Measurements from ENCODE around the gene USB1. TPM values are rescaled to one million over a fixed set of nuclear protein-coding genes. Genes with fewer than 3 reads are reported as not detected.
"Not testable (repeated sequence)": the region's sequence is repeated elsewhere in the genome, so short reads cannot be mapped to it uniquely, and the experiment has no call there.

USB1 gene
- total RNA-seq, 1 donor from 2014 or later, result 39.7 TPM

DNA sequence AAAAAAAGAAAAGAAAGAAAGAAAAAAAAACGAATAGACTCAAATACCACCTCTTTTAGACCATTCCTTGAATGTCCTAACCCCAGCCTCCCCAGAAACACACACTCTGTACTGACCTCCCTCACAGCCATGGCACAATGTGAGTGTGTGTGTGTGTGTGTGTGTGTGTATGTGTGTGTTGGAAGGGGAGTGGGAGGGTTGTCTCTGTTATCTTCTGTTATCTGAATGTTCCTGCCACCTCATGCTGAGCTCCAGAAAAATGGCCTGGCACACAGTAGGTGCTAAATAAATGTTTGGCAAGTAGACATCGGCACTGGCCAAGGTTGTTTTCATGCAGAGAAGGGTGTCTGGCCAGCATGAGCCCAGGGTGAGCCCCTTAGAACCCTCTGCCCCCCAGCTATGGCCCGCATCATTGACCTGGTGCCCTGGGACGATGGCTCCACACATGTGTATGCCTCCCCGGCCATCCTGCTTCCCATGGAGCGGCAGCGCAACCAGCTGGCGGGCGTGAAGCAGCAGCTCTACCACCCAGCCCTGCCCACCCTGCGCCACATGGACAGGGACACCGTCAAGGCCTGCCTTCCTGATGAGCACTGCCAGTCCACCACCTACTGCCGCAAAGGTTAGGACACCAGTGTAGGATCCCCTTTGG lies 23.7 kb upstream of the USB1 start:
- no peak for DNase-seq (ENCODE audit: extremely low spot score, unreplicated experiment)
- H3K27ac Mint-ChIP-seq, result no peak overlapping the region
- no peak for TF ChIP-seq CTCF (conservative IDR thresholded peaks at IDR 0.05)
- H3K4me1 Mint-ChIP-seq (ENCODE audit: unreplicated experiment), result no peaks in the 10 kb centered on the region
- no peaks in the 10 kb centered on the region for H3K9me3 Mint-ChIP-seq
- no peak overlapping the region for H3K4me3 Mint-ChIP-seq
- peaks cover 8% of the 10 kb centered on the region for H3K27me3 Mint-ChIP-seq
- H3K36me3 Mint-ChIP-seq, result no peaks in the 10 kb centered on the region

DNA sequence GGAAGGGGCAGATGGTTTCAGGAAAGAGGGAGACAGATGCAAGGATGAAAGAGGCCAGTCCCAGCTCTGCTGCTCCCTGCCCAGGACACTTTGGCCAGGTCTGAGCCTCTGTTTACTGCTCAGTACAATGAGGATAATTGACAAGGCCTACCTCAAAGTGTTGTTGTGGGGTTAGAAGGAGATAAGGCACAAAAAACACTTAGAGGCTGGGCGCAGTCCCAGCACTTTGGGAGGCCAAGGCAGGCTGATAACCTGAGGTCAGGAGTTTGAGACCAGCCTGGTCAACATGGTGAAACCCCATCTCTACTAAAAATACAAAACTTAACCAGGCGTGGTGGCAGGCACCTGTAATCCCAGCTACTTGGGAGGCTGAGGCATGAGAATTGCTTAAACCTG lies 23.1 kb upstream of the USB1 start:
- H3K4me3 Mint-ChIP-seq, H3K36me3 Mint-ChIP-seq, H3K27me3 Mint-ChIP-seq: not testable (repeated sequence)

DNA sequence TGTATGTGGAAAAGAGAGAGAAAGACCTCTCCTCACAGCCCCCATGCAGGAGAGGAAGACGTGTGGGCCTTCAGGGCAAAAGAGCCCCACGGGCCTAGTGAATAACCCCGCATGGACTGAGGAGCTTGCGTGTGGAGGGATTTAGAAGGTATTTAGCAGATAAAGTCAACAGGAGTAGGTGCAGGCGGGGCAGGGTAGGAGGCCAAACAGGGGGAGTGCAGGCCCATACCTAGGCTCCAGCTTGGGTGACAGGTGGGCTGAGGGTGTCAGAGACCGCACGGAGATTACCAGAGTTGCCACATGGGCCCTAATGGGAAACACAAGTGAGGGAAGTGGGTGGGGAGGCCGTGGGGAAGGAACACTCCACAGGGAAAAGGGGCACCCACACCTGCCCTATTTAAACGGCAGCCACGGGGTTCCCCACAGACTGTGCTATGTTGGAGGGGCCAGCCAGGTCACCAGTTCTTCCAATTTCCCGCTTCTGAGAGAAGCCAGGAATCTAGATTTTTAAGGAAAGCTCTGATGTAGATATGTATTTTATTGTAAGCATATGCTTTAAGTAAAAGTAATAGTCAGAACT lies 22.1 kb upstream of the USB1 start:
- Mint-ChIP-seq H3K4me1 (ENCODE audit: unreplicated experiment) (no peaks in the 10 kb centered on the region), H3K9me3 (no peaks in the 10 kb centered on the region), H3K4me3 (no peak overlapping the region), H3K36me3 (no peaks in the 10 kb centered on the region), H3K27ac (no peak overlapping the region), H3K27me3 (peaks cover 5% of the 10 kb centered on the region)
- TF ChIP-seq CTCF (conservative IDR thresholded peaks at IDR 0.05), result no peak
- no peak for DNase-seq (ENCODE audit: extremely low spot score, unreplicated experiment)

More for the DNA sequence above, 23.1 kb upstream of the USB1 start:
- not testable (repeated sequence) for H3K27ac Mint-ChIP-seq; DNase-seq (ENCODE audit: extremely low spot score, unreplicated experiment); H3K4me1 Mint-ChIP-seq (ENCODE audit: unreplicated experiment); H3K9me3 Mint-ChIP-seq

GRCh38 chr16:57981636-57982035 lies 19.6 kb upstream of the USB1 start:
- Mint-ChIP-seq H3K36me3 (no peaks in the 10 kb centered on the region), H3K9me3 (no peaks in the 10 kb centered on the region), H3K27ac (no peak overlapping the region), H3K4me1 (ENCODE audit: unreplicated experiment) (no peaks in the 10 kb centered on the region), H3K27me3 (peaks cover 20% of the 10 kb centered on the region), H3K4me3 (no peak overlapping the region)
- DNase-seq (ENCODE audit: extremely low spot score, unreplicated experiment), result no peak
- TF ChIP-seq CTCF (conservative IDR thresholded peaks at IDR 0.05), result no peak

DNA sequence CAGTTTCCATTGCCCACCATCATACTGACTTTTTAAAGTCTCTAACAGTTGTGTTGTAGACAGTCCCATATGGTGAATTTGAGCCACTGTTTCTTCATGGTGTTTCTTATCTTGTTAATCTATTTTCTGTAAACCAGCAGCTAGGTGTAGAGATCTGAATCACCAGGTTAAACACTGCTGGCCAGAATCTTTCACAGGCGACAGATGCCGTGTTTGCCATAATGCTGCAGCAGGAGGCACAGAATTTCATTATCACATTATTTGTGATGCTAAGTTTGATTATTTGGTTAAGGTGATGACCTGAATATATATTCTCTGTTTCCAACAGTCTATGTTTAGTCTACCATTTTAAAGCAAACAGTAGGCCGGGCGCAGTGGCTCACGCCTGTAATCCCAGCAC lies 18.8 kb upstream of the USB1 start:
- DNase-seq (ENCODE audit: extremely low spot score, unreplicated experiment), result no peak
- H3K4me3 Mint-ChIP-seq, result no peak overlapping the region
- no peaks in the 10 kb centered on the region for H3K36me3 Mint-ChIP-seq
- TF ChIP-seq CTCF (conservative IDR thresholded peaks at IDR 0.05), result no peak
- H3K4me1 Mint-ChIP-seq (ENCODE audit: unreplicated experiment), result no peaks in the 10 kb centered on the region
- H3K27me3 Mint-ChIP-seq, result peaks cover 28% of the 10 kb centered on the region
- H3K27ac Mint-ChIP-seq, result no peak overlapping the region
- no peaks in the 10 kb centered on the region for H3K9me3 Mint-ChIP-seq

DNA sequence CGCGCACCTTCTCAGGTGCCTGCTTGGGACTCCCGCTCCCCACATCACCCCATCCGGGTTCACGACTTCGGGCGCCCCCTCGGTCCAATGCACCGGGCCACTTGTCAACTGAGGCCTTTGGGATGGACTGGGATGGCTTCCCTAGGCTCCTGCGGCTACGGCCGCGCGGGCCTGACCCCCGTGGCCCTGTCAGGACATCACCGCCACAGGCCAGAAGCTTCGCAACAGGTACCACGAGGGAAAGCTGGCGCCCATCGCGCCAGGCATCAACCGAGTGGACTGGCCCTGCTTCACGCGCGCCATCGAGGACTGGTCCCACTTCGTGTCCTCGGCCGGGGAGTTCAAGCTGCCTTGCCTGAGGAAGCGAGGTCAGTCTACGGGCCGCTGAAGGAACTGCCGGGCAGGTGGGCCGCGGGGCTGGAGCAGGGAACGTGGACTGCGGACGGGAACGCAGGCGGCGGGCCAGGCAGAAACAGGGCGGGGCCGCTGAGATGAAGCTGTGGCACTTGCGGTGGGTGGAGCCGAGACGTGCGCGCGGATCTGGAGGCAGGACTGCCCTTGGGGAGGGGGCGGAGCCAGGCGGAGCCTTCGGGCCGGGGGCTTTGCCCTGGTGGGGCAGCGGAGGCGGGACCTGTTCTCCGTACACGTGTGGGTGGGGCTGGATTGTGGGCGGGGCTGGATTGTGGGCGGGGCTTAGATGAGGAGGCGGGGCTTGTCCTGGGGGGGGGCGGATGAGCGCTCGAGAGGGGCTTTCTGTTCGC lies 16.6 kb upstream of the USB1 start:
- H3K27ac Mint-ChIP-seq, result no peak overlapping the region
- DNase-seq (ENCODE audit: extremely low spot score, unreplicated experiment), result peak; percentile 96
- no peaks in the 10 kb centered on the region for H3K36me3 Mint-ChIP-seq
- H3K4me3 Mint-ChIP-seq, result peak overlapping the region; percentile 93
- H3K27me3 Mint-ChIP-seq, result peaks cover 36% of the 10 kb centered on the region
- H3K4me1 Mint-ChIP-seq (ENCODE audit: unreplicated experiment), result no peaks in the 10 kb centered on the region
- TF ChIP-seq CTCF (conservative IDR thresholded peaks at IDR 0.05), result no peak
- H3K9me3 Mint-ChIP-seq, result no peaks in the 10 kb centered on the region
